Amygdala (tissue), 56 donors: Measurements from ENCODE around the gene KRTAP26-1.
A peak's percentile ranks its signal among the peaks of the same experiment; 100 is the strongest.

Source experiments
- DNase-seq, 56 donors: peaks; one replicate each; lab custom pipeline; 2025; lab: John Stamatoyannopoulos, UW

Gene KRTAP26-1, protein sequence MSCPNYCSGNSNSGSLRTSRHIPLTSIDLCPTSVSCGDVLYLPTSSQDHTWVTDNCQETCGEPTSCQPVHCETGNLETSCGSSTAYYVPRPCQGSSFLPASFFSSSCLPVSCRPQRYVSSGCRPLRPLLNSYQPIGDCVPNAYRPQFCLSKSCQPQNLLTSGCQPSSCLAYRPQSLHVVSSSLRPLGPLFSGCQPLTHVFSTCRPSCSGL

DNA sequence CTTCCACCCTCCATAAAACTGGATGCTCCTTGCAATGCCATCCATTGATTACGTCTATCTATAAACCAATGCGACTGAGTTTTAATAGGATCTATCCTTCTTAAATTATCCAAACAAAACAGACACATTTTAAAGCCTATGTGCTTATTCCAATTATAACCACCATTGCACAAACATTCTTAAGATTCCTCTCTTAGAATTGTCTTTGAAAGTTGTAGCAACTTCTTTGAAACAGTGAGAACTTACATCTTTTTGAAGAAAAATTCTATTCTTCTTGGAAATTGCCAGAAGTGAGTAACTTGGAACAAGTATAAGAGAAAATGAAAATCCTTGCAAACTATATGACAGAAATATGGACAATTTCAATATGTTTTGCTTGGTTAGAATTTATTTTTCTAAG is at the start of gene KRTAP26-1:
TSS of gene KRTAP26-1 (minus strand) at position 101 of the 400 bp plus-strand sequence. CDS start 280 bp downstream, outside the sequence.
- DNase-seq, result no peak

DNA sequence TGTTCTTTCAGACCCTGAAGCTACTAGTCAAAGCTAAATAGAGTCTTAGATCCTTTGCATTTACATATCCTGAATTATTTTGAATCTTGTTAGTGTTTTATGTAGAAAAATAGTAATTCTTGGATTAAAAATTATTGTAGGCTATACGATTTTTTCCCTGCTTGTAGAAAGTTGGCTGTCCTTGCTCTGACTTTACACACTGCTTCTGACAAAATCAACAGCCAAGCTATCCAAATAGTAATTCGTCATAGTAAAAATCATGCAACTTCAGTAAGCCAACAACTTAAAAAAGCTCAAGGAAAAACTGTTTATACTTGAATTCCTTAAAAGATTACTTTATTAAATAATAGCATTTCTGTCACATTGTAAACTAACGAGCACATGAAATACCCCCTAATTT is 35.8 kb upstream of the KRTAP26-1 start:
- DNase-seq, result no peak

DNA sequence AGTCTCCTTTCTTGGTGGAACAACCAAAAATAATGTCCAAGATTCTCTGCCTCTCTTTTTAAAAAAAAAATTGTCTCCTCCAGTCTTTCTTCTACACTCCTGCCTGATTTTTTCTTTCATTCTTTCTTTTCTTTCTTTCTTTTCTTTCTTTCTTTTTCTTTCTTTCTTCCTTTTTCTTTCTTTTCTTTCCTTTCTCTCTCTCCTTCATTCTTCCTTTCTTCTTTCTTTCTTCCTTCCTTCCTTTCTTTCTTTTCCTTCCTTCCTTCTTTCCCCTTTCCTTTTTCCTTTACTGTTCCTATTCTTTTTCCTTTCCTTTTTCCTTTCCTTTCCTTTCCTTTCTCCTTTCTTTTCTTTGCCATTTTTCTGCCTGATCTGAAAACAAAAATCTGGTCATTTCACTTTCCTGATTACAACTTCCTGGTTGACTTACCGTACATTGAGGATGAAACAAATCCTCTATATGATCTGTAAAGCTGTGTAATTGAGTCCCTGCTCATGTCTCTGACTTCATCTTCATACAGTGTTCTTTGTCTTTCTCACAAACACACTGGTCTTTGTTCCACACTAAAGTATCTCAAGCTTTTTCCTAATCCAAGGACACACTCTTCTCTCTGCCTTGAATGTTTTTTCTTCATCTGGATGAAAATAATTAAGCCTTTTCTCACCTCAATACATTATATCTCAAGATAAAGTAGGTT is 34.3 kb upstream of the KRTAP26-1 start:
- no peak for DNase-seq

DNA sequence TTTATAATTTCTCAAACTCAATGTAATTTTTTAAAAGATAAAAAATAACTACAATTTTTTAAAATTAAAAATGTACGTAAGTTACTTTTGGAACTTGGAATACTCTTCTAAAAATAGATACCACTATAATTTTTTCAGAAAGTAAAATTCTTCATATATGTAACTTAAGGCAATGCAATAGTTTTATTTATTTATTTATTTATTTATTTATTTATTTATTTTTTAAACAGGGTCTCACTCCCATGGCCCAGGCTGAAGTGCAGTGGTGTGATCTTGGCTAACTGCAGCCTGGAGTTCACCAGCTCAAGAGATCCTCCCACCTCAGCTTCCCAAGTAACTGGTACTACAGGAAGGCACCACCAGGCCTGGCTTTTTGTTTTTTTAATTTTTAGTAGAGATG is 31.4 kb upstream of the KRTAP26-1 start:
- DNase-seq, result no peak

DNA sequence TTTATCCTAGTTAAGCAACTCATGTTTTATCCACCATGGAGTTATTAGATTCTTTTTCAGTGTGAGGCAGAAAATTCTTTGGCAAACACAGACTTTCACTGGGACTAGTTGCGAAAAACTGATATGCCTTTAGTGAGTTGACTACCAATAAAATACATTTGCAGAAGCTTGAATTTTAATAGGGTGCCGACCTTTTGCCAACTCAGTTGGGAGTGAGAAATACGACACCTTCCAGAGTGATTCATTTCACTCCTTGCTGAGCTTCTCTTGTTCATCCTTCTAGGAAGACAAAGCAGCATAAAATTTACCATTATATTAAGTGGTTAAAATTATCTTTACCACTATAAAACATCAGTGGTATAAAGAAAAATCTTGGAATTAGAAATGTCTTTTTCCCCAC is 29.5 kb upstream of the KRTAP26-1 start:
- DNase-seq, result no peak

DNA sequence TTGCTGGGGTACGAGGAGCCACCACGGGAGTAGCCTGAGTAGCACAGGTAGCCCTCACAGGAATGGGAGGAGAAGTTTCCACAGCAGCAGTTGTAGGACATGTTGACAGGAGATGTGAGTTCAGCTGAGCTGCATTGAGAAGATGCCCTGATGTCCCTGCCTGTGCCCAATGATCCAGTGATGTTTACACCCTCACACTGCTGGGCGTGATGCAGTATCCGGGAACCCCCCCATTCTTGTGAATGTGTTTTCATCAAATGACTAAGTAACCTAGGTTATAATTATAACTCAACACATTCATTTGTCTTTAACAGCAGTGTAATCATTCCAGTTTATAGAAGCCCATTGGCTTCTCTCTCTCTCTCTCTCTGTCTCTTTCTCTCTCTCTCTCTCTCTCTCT is 28.4 kb upstream of the KRTAP26-1 start, which contains the start of gene KRTAP23-1:
TSS of gene KRTAP23-1 (minus strand) at position 101 of the 400 bp plus-strand sequence. CDS start at position 101, 0 bp downstream.
- no peak for DNase-seq

DNA sequence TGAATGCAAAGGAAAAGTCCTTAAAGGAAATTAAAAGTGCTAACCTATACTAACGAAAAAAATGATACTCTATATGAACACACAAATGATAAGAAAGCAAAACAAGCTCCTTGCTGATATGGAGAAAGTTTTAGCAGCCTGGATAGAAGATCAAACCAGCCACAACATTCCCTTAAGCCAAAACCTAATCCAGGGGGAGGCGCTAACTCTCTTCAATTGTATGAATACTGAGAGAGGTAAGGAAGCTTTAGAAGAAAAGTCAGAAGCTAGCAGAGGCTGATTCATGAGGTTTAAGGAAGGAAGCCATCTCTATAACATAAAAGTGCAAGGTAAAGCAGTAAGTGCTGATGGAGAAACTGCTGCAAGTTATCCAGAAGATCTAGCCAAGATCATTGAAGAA is 24.9 kb upstream of the KRTAP26-1 start:
- DNase-seq, result no peak

DNA sequence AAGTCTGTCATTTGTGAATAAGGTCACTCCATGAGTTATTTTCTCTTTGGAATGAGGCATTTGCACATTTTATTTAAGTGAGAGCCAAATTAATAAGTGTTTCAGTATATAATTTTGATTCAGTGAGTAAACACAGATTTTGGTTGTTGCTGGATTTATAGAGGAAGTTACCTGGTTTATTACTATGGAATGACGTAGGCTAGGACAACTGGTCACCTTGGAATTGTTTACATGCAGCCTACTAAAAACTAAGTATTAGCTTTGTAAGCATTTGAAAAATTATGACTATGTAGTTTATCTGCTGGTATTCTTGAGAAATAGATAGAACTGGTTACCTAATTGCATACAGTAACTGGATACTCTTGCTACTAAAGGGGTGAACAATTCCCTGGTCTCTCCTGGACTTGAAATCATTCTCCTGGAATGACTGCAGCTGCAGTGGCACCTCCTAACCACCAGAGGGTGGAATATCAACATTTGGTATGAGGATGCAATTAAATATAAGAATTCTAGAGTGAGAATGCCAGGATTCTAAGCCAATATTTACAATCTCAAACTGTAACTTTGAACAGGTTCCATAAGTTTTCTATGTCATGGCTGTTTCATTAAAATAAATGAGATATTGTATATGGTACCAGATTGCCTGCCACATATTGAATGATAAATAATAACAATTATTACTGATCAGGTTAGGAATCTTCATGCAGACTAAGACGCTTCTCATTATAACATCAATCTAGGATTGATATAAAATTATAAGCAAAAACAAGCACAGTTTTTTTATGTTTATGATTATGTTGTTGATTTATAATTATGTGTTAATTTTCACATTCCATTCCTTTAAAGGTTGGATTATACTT is 20.8 kb upstream of the KRTAP26-1 start:
- peak in 9 of 56 donors; percentile 1 to 64 (median 5) for DNase-seq

DNA sequence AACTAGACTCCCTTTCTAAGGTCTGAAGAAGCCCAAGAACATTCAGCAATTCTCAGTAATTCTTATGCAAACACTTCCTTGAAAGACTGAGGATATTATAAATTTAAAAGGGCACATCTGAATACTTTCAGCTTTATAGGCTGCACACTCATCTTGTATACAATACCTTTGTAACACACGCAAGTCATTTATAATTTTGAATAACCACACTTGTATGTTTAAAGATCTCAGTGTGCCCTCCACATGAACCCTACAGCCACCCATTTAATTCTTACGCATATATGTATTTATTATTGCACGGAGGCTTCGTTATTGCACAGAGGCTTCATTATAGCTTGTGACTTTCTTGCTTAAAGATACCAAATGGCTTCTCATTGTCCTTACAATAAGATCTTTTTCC is 18.6 kb upstream of the KRTAP26-1 start:
- DNase-seq, result no peak

DNA sequence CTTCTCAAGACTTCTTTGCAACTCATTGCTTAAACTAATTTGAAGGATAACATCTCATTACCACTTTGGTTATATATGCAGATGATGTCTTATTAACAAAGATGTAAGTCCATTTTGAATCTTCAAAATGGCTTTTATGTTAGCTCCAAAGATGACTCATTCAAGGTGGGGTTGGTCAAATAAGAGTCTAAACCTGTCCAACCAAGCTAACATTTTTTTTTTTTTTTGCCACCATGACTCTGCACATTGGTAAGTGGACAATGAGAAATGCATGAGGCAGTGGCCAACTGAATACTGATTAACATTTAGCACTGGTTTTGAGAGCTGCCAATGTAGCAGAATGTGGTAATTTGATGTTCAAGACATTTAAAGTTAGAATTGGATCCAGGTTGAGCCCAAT is 17.7 kb upstream of the KRTAP26-1 start:
- no peak for DNase-seq

DNA sequence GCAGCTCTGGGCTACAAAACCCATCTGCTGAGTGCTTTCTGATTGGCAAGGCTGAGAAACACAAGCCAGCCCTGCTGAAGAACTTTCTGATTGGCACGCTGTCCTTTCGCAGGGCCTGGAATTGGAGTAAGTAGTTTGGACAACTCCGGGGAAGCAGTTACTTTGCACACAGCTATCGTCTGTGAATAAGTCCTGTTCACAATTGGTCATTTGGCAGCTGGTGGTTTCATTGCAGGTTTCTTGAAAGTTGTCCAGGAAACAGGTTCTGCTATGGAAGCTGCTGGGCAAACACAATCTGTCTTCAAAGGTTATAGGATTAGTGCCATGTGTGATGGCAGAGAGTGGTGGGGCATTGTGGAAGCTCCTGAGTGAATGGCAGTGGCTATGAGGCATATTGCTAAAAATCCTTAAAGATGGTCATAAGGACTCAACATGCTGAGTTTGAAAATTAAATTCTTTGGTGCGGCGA is 17.2 kb upstream of the KRTAP26-1 start, which contains the start of gene KRTAP27-1:
TSS of gene KRTAP27-1 (minus strand) at position 419 of the 469 bp plus-strand sequence. CDS start at position 393, 26 bp downstream.
- no peak for DNase-seq

DNA sequence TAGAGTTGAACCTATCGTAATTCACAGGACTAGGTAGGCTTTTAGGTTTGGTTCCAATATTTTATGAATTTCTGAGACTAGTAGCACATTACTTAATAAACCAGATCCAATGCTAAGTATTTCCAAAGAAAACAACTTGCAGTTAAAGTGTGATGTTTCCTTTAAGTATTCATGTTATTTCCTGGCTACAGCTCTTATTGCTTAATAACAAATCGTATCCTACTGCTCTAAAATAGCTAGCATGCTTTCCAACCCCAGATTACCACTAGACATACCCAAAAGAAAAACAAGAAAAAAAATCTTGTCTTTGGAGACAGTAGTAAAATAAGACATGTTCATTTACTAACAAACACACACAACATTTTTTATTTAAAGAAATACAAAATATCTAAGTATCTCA is 16.5 kb upstream of the KRTAP26-1 start:
- DNase-seq, result no peak

DNA sequence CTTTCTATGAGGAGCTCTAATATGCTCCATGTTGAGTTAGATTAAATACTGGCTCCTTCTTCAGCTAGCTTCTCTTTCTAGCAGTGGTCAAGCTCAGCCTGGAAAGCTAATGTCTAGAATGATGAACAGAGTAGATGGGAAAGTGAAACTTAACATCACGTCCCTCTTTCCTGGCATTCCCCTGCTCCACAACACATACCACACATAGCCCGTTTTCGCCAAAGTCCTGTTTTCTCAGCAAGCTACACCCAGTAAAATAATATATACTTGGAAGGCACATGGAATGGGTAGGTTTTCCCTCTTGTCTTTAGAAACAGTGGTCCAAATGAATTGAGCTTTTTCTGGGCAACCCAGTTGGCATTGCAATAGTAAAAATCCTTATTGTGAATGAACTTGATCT is 13.6 kb upstream of the KRTAP26-1 start:
- no peak for DNase-seq

DNA sequence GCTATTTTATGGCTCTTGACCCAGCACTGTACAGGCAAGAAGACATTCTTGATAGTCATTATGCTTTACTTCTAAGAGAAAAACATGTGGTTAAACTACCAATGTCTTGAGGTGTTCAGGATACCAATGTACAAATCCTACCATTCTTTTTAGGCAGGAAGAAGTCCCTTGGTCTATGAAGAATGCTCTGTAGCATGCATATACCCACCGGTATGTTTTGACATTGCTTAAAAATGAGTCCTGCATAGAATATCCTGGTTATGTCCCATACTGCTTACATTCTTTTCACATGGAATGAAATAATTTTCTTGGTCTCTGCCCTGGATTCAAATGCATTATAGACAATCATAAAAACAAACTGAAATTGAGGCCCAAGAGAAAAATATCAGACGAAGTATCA is 12.6 kb upstream of the KRTAP26-1 start:
- no peak for DNase-seq

DNA sequence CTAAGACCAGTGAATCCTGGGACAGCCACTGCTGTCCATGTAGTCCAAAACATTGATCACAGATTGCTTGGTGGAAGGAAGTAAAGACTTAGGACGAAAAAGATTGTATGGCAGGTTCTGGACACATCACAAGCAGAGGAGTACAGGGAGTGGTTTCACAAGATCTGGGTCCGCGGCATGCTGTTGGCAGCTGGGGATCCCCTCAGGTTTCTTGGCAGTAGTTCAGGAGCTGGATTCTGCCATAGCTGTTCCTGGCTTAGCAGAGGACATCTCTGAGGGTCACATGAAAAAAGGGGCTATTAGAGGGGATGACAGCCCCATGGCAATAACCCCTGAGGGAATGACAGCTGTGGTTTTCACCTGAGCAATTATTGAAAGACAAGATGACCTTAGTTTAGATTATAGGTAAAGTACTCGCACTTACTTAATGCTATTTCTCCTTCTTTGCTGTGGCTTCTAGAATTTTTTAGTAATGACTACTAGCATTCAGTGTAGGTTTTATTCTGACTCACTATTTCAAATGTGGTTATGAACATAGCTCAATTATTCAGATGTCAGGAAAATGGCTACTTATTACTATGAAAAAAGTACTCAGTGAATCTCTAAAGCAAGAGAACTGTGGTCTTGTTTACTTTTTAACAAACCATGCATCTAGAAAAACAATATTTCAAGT is 9.2 kb upstream of the KRTAP26-1 start:
- no peak for DNase-seq

DNA sequence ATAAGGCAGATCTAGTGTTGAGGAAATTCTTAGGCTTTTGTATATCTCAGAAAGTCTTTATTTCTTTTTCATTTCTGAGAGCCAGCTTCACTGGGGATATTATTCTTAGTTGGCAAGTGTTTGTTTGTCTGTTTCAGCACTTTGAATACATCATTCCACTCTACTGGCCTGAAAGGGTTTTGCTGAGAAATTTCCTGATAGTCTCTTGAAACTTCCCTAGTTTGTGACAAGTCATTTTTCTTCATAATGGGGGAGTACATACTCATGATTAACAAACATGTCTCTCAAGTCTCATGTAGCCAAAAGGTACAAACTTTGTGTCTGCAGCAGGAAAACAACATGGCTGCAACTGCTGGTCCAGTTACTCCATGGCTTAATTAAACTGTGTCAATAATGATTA is 6.3 kb upstream of the KRTAP26-1 start:
- DNase-seq, result no peak

DNA sequence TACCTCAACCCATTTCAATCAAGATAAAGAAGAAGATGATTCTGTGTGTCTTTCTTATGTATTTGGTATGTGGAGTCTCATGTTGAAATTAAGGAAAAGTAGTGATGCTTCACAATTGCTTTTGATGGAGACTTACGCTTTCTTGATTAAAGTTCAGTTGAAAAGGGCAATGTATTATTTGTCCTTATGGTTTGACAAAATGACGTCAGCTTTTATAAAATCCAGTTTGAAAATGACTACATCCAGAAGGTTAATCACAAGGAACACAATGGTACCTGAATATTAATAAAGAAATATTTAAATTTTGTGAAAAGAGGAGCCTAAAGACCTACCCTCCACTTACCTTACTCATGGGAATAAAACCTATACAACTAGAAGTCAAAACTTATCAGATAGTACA is 4.4 kb downstream of the KRTAP26-1 start:
- DNase-seq, result no peak

DNA sequence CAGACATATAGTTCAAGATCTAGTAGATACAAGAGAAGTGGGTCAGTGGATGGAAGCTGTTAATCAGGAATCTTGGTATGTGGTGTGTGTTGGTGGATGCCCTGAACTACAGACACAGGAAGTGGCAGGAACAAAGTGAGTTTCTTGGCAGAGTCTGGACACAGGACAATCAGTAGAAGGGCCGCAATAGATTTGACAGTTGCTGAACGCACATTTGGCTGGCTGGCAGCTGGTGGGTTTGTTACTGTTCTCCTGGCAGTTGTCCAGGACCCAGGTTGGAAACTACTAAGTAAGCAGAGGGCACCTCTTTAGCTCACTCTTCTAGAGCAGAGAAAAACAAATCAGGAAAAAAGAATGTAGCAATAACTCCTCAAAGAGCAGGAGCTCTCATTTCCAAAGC is 13.2 kb downstream of the KRTAP26-1 start:
- no peak for DNase-seq

DNA sequence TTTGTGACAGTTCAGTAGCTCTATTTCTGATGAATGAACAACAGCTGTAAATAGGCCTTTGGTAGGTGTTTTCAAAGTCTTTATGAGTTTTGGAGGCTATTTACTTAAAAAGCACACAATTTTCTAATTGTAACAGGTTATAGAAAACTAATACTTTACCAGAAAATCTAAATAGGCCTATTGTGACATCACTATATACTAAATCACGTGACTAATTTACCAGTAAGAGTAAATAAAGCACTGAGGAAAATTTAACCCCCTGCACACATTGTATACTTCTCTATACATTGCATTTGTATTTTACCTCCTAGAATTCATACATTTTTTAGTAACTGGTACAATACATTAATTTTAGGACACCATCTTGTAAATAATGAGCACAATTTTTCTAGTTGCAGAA is 15.0 kb downstream of the KRTAP26-1 start:
- DNase-seq, result no peak

DNA sequence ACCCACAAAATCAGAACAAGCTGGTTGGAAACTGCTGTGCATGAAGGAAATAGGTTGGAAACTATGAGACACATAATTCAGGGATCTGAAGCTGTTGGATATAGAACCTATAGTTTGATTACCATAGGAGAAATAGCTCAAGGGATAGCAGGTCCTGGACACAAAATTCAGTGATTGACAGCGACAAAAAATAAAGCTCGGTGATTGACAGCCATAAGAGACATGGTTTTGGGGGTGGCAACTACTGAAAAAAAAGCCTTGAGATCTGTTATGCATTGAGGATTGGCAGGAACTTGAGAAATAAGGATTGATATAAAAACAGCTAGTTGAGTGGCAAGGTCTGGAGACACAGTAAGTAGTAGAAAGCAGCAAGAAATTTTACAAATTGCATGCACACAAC is 30.9 kb downstream of the KRTAP26-1 start, which contains the start of gene KRTAP25-1:
TSS of gene KRTAP25-1 (minus strand) at position 300 of the 400 bp plus-strand sequence. CDS start at position 276, 24 bp downstream.
- DNase-seq, result no peak
